Esophagus squamous epithelium (tissue), 4 donors: ENCODE results near the gene ADAMTSL2.

Experiments used
- POLR2A ChIP-seq, 4 donors: fragments of 450-650 bp; IDR thresholded peaks; one replicate each; pipeline ENCODE4 v1.6.1; 2017; ENCODE audit warnings: antibody characterized with exemption in 4 of 4, mild to moderate bottlenecking in 4 of 4, moderate library complexity in 3 of 4
- TF ChIP-seq, protein P1 (sequence below), 6 experiments: fragments of 450-650 bp in 4 of 6; fragments of 200-600 bp in 2 of 6; sonication (generic) in 2 of 6; IDR thresholded peaks; one replicate each; pipeline ENCODE4 v1.5.1; 2016 to 2019; ENCODE audit warnings: antibody characterized with exemption in 6 of 6, mild to moderate bottlenecking in 4 of 6, moderate library complexity in 4 of 6

DNA sequence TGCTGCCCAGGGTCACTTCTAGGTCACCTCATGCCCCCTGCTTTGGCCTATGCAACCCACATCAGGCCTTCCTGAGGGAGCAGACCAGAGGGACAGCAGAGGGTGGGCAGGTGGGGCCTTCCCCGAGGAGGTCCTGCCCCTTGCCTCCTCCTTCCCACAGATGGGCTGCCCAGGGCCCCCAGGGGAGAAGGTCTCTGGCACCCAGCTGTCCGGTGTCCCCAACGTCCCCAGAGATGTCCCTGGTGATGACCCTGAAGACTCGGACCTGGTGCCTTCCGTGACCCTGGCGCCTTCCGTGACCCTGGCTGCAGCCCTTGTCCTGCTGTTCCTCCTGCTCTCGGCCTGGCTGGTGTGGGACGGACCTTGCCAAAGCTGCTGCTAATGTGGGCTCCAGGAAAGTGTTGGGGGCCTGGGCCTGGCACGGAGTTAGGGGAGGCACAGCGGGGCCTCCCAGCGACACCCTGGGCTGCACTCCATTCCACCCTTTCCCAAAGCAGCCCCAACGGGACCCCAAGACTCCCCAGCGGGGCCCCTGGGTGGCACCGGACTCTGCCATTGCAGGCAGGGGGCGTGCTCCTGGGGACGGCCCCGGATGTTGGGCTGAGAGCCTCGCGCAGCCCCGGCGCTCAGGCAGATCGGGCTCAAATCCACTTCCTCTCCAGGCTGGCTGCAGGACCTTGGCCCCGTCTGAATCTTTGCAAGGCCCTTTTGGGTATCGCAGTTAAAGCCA is 48.8 kb upstream of the ADAMTSL2 start:
- TF ChIP-seq, protein P1, sequence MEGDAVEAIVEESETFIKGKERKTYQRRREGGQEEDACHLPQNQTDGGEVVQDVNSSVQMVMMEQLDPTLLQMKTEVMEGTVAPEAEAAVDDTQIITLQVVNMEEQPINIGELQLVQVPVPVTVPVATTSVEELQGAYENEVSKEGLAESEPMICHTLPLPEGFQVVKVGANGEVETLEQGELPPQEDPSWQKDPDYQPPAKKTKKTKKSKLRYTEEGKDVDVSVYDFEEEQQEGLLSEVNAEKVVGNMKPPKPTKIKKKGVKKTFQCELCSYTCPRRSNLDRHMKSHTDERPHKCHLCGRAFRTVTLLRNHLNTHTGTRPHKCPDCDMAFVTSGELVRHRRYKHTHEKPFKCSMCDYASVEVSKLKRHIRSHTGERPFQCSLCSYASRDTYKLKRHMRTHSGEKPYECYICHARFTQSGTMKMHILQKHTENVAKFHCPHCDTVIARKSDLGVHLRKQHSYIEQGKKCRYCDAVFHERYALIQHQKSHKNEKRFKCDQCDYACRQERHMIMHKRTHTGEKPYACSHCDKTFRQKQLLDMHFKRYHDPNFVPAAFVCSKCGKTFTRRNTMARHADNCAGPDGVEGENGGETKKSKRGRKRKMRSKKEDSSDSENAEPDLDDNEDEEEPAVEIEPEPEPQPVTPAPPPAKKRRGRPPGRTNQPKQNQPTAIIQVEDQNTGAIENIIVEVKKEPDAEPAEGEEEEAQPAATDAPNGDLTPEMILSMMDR (IDR thresholded peaks at IDR 0.05): no peak
- TF ChIP-seq POLR2A (IDR thresholded peaks at IDR 0.05): no peak
